Measurements from ENCODE around the gene RILPL1.

DNA sequence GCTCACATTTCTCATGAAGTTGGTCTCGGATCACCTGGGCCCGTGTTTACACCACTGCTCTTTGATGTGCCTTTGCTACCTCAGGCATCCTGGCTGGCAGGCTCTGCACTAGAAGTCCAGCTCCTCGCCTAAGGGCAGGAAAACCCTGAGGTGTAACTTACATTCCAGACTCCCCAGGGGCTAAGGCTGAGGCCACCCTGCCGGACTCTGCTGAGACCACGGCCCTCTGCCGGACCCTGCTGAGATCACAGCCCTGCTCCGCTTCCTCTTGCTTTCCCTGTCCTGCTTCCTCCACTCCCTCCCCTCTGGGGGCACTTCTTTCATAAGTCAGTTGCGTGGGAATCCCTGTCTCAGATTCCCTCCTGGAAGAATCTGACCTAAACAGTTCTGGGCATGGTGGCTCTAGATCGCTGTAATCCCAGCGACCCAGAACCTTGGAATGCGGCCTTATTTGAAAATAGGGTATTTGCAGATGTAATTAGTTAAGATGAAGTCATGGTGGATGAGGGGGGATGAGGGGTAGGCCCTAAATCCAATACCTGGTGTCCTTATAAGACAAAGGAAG is 17.2 kb downstream of the RILPL1 start:
- TF ChIP-seq POLR2AphosphoS5 (IDR thresholded peaks at IDR 0.05; ENCODE audit: low read depth, low read length) (no peak), TAF1 (IDR thresholded peaks at IDR 0.05; ENCODE audit: borderline replicate concordance, insufficient read depth, low read length) (no peak), SIN3A (IDR thresholded peaks at IDR 0.05; ENCODE audit: borderline replicate concordance, insufficient read depth, low read length) (no peak)
- TF ChIP-seq, protein P1, sequence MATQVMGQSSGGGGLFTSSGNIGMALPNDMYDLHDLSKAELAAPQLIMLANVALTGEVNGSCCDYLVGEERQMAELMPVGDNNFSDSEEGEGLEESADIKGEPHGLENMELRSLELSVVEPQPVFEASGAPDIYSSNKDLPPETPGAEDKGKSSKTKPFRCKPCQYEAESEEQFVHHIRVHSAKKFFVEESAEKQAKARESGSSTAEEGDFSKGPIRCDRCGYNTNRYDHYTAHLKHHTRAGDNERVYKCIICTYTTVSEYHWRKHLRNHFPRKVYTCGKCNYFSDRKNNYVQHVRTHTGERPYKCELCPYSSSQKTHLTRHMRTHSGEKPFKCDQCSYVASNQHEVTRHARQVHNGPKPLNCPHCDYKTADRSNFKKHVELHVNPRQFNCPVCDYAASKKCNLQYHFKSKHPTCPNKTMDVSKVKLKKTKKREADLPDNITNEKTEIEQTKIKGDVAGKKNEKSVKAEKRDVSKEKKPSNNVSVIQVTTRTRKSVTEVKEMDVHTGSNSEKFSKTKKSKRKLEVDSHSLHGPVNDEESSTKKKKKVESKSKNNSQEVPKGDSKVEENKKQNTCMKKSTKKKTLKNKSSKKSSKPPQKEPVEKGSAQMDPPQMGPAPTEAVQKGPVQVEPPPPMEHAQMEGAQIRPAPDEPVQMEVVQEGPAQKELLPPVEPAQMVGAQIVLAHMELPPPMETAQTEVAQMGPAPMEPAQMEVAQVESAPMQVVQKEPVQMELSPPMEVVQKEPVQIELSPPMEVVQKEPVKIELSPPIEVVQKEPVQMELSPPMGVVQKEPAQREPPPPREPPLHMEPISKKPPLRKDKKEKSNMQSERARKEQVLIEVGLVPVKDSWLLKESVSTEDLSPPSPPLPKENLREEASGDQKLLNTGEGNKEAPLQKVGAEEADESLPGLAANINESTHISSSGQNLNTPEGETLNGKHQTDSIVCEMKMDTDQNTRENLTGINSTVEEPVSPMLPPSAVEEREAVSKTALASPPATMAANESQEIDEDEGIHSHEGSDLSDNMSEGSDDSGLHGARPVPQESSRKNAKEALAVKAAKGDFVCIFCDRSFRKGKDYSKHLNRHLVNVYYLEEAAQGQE (IDR thresholded peaks at IDR 0.05; ENCODE audit: insufficient read depth in 1 of 2, low read depth in 2 of 2, low read length in 2 of 2), result no peak
